HG03354 (cell line): ENCODE results near the gene PDK2.

ENCODE experiments used
- ATAC-seq: cut with Tn5 transposase; IDR thresholded peaks from one replicate; pipeline ENCODE4 v1.9.1; 2021; ENCODE audit warnings: mild to moderate bottlenecking; ENCODE audit not compliant: unreplicated experiment, poor library complexity, severe bottlenecking

The PDK2 gene

GRCh38 chr17:50094753-50095619 lies at the start of gene PDK2:
Gene PDK2, plus strand, starts transcription at chr17:50095351. Its CDS starts 85 bp downstream, at chr17:50095436.
- ATAC-seq = peak; percentile 89

DNA sequence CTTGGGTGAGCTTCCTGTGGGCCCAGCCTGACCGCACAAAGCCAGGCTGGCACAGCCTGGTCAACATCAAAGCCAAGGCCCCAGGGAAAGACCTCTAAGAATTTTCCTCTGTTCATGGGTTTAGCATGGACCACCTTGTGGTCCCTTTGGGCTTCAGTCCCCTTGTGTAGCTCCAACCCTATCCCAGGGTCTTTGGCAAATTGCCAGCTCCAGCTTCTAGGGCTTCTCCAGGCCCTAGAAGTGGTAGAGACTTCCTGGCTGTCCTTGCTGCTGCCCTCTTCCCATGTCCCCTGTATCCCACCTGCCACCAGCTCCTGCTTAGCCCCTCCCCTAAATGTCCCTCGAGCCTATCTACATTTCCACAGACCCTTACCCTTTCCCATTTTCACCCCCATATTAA lies 49.0 kb upstream of the PDK2 start:
- no peak for ATAC-seq

DNA sequence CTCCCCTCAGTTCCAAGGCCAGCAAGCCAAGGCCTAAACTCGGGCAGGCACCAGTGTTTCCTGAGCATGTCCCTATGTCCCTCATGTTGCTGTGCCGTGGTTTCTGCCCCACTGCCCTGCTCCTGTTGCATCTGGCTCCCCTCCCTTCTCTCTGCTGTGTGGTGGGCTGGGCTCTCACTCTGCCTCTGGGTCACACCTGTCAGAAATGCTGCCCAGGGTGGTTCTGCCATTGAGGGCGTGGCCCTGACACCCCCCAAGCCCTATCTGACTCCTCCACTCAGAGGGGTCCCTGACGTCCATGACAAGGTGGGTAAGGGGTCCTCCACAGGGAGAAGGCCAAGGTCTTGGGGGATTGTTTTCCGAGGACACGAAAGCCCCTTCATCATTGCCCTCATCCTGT lies 48.5 kb upstream of the PDK2 start:
- ATAC-seq = no peak

GRCh38 chr17:50047083-50047482 lies 48.1 kb upstream of the PDK2 start:
- ATAC-seq = no peak

- ATAC-seq = no peak
Observed at GRCh38 chr17:50047488-50048126, 47.5 kb upstream of the PDK2 start.

- no peak for ATAC-seq
Observed at GRCh38 chr17:50048146-50048720, 46.9 kb upstream of the PDK2 start.

GRCh38 chr17:50048988-50049387 lies 46.2 kb upstream of the PDK2 start:
- ATAC-seq = no peak

- ATAC-seq = no peak
Observed at GRCh38 chr17:50049636-50050035, 45.5 kb upstream of the PDK2 start.

DNA sequence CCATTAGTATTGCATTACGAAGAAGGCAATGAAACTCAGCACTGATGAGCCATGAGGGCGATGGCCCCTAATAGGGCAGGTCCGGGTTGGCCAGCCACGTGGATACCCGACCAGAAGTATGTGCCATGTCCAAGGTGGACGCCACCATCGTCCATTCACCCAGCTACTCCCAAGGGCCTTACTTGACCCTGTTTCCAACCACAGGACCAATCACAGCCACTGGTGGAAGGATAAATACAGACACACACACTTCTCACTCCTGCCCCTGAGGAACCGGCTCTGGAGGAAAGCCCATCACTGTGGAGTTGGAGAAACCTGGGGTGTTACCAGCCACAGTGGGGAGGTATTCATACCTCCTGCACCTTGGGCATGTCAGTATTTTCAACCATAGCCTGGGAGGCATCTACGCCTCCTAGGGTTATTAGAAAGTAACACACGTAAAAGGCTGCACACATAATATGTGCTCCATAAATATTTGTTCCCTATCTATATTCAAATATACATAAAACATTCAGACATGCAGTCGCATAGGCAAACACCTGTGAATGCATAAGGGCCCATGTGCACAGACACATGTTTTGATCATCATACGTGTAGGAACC lies 44.6 kb upstream of the PDK2 start:
- ATAC-seq = no peak

- no peak for ATAC-seq
Observed at GRCh38 chr17:50051082-50051576, 44.0 kb upstream of the PDK2 start.

DNA sequence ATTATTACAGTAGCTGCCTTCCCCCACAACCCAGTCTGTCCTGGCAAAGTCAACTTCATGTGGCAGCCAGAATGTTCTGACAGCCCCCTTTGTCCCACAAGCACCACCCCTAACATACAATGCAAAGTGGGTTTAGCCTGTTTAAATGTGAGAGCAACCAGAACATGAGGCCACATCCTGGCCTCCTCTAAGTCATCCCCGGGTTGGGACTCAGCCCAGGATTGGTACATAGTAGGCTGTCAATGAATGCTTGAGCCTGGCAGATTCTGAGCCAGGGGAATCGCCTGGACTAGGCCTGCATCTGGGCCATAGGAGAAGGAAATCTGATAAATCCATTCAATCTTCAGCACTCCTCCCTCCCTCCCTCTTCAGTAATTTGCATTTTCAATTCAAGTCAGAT lies 43.5 kb upstream of the PDK2 start:
- no peak for ATAC-seq

DNA sequence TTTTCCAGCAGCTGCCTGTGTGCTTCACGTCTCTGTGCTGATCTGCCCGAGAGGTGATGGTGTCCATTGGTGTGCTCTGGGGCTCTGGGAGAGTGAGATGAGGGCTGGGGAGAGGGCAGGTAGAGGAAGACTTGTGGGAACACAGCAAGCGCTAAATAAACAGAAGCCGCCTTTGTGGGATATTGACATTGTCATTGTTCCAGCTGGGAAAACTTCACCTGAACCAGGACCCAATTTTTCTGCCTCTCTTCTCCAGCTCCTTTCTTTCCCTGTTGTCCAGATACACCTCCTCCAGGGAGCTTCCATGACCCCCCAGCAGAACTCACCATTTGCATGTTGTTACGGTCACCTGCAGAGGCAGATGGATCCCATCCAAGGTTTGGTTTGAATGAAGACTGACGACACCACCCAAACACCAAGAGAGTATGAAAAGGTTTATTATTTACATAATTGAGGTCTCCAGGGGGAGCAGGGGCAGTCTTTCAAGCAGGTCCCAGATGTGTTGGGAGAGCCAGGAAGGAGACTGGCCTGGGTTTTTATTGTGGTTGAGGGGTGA lies 42.8 kb upstream of the PDK2 start:
- ATAC-seq = no peak

GRCh38 chr17:50052822-50053653 lies 42.1 kb upstream of the PDK2 start:
- no peak for ATAC-seq

GRCh38 chr17:50053654-50053960 lies 41.5 kb upstream of the PDK2 start:
- no peak for ATAC-seq

- no peak for ATAC-seq
Observed at GRCh38 chr17:50055055-50055425, 40.1 kb upstream of the PDK2 start.

GRCh38 chr17:50055426-50056216 lies 39.5 kb upstream of the PDK2 start, which contains the start of gene ITGA3:
Gene ITGA3, plus strand, starts transcription at chr17:50056110. Its CDS starts 330 bp downstream, at chr17:50056440.
- peak; percentile 36 for ATAC-seq

- ATAC-seq = peak; percentile 45
Observed at GRCh38 chr17:50056217-50056960, 38.8 kb upstream of the PDK2 start.

GRCh38 chr17:50056961-50057330 lies 38.2 kb upstream of the PDK2 start:
- ATAC-seq = no peak
